Hematopoietic multipotent progenitor cell treated with erythropoietin and hydrocortisone succinate and interleukin-3 and kit ligand, for 6 days (in vitro differentiated cells): ENCODE measurements around the gene LUZP4.
"Not testable (repeated sequence)": the region's sequence is repeated elsewhere in the genome, so short reads cannot be mapped to it uniquely, and the experiment has no call there.

Source experiments
- DNase-seq: peaks from one replicate; pipeline ENCODE4 v3.0.0-alpha.2; 2015

The LUZP4 gene, protein sequence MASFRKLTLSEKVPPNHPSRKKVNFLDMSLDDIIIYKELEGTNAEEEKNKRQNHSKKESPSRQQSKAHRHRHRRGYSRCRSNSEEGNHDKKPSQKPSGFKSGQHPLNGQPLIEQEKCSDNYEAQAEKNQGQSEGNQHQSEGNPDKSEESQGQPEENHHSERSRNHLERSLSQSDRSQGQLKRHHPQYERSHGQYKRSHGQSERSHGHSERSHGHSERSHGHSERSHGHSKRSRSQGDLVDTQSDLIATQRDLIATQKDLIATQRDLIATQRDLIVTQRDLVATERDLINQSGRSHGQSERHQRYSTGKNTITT

GRCh38 chrX:115289465-115289864, at the start of gene LUZP4:
TSS of gene LUZP4 (plus strand) at chrX:115289715. CDS start at chrX:115289760, 45 bp downstream.
- DNase-seq: no peak

GRCh38 chrX:115251458-115252233, 37.9 kb upstream of the LUZP4 start:
- no peak for DNase-seq

- DNase-seq: no peak
Measured at GRCh38 chrX:115255003-115255402, 34.5 kb upstream of the LUZP4 start.

DNA sequence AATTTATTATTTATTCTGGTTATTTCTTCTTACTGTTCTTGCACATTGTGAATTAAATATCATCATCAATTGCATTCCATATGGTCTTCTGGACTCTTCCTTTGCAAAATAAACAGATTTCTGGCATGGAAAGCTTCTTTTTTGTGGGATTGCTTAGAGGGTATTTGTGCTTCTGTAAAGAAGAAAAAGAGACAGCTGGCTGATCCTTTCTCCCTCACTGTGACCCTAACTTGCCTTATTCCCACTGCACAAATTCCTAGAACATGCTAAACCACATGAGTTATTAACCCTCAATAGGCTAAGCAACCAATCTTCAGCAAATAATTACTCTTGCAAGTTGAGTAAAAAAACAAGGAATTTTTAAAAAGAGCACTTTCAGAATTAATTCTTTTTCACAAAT, 31.8 kb upstream of the LUZP4 start:
- no peak for DNase-seq

GRCh38 chrX:115259238-115259875, 30.2 kb upstream of the LUZP4 start:
- no peak for DNase-seq

DNA sequence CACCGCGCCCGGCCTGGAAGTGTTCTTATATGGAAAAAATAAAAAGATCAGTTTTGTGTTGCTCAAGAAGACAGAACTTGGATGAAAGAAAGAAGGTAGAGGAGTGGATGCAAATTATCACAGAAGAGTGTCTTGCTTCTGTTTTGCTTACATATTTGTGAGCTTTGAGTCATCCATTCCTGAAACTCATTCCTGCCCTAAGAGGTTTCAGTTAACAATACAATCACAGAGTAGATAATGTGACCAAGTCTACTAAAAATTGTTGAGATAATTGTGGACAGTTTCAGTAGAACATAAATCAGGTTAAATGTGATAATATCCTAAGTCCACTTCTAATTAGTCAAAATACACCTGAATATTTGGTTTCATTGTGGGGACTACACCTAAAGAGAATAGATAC, 29.2 kb upstream of the LUZP4 start:
- no peak for DNase-seq

DNA sequence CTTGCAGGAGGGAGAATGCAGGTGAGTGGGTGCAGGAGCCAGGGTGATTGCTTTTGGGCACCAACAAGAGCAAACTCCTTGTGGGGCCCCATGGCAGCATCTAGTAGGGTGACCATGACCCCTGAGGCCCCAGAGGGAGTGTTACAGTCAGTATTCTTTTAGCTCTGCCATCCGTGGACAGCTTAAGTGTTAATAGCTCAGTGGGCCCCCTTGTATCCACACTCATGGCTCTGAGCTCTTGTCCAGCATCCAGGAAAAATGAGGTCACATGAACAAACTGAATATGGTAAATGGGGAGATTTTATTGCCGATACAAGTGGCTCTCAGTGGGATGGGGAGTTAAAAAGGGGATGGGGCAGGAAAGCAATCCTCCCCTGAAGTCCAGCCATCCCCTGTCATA, 28.4 kb upstream of the LUZP4 start:
- DNase-seq: no peak

DNA sequence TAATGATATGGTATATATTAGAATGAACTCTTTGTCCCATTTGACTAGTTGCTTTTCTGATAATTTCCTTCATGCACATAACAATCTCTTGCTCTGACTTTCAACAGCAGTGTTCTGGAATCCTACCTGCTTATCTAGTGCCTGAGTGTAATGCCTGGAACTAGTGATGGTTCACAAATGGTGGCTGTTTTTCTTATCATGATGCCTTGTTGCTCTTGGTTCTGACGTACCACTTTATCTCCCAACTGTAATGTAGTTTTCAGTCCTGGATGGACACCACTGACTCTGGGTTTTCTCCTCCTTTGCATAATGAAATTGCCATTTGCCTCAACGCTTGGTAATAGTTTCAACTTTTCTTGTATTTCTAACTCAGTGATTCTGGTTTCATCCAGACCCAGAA, 25.5 kb upstream of the LUZP4 start:
- no peak for DNase-seq

DNA sequence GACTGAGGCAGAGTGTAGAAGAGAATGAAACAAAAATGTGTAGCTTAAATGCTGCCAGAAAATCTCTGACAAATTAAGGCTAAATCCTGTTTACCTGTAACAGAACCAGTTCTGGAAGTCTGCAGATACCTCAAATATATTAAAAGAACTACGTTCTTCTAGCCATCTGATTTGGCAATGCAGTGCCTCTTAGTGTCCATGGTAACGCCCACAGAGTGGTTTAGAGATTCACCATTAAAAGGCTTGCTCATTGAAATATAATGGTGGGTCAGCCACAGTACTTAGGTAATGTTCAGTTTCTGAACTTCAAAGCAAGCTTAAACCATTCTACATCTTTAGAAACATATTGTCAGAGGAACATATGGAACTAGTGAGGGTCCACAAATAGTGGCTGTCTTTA, 23.2 kb upstream of the LUZP4 start:
- no peak for DNase-seq

DNA sequence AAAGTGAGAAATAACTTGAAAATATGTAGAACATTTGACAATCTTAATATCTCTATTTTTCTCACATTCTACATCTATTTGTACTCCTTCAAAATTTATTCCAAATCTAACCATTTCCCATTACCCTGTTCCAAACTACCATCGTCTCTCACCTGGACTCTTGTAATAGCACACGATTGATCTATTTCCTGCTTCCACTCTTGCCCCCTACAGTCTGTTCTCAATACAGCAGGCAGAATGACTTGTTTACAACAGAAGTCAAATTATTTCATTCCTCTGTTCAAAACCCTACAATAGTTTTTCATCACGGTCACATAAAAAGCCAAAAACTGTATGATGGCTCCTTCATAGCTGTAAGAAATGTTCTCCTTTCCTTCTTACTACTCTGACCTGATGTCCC, 21.1 kb upstream of the LUZP4 start:
- DNase-seq: peak; percentile 3

DNA sequence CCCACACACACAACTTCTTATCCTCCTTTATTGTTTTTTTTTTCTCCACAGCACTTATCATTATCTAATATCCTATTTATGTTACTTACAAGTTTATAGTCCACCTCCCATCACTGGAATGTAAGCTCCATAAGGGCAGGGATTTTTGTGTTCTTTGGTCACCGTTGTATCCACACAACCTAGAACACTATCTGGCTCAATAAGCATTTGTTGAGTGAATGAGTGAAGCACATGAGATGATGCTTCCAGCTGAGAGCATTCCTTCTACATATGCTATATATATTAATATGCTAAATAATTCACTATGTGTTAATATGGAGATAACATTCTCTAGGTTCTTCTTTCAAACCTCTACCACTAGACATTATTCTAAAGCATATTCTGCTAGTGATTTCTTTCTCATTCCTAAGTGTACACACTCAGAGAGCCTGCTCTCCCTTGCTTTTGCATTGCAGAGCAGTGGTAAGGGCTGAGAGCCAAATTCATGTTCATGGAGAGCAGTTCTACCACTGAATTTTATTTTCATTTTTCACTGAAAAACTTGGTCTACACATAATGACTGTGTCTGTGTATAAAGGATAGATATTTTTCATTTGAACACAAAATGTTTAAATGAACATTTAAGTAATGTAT, 20.3 kb upstream of the LUZP4 start:
- no peak for DNase-seq

DNA sequence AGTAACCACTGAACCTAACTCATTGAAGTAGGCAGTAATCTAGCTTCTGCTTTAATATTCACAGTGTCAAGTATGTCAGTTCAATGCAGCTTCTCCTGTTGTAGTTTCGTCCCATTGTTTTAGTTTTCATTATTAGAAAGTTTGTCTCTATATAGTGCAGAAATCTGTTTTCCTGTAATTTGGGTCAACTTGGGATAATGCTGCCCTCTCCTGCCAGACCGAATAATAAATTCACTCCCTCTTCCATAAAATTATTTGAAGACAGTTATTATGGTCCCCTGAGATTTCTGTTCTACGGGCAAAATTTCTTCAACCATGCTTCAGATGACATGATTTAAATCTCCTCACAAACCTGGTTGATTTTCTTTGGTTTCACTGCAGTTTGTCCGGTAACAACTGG, 4.6 kb upstream of the LUZP4 start:
- no peak for DNase-seq

- DNase-seq: no peak
Measured at GRCh38 chrX:115297189-115297588, 7.7 kb downstream of the LUZP4 start.

DNA sequence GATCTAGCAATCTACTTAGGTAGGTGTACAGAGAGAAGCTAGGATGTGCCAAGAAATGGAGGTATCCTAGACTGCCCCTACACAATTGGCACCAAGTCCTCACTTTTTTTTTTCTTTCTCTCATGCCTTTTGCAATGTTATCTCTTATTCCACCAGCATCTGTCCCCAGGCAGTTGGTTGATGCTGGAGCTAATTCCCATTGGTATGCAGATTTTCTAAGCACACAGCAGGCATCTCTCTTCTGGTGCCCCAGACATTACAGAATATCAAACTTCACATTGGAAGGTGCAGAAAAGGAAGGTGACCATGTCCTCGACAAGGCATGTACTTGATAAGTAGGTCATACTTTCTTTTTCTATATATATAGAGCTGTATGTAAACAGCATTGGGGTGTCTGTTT, 21.6 kb downstream of the LUZP4 start:
- no peak for DNase-seq

GRCh38 chrX:115311601-115312001, 22.1 kb downstream of the LUZP4 start:
- DNase-seq: peak; percentile 7

- no peak for DNase-seq
Measured at GRCh38 chrX:115318139-115318538, 28.6 kb downstream of the LUZP4 start.

GRCh38 chrX:115322375-115322774, 32.9 kb downstream of the LUZP4 start:
- peak; percentile 24 for DNase-seq

GRCh38 chrX:115324194-115324593, 34.7 kb downstream of the LUZP4 start:
- DNase-seq: no peak

GRCh38 chrX:115329282-115329681, 39.8 kb downstream of the LUZP4 start:
- DNase-seq: not testable (repeated sequence)

DNA sequence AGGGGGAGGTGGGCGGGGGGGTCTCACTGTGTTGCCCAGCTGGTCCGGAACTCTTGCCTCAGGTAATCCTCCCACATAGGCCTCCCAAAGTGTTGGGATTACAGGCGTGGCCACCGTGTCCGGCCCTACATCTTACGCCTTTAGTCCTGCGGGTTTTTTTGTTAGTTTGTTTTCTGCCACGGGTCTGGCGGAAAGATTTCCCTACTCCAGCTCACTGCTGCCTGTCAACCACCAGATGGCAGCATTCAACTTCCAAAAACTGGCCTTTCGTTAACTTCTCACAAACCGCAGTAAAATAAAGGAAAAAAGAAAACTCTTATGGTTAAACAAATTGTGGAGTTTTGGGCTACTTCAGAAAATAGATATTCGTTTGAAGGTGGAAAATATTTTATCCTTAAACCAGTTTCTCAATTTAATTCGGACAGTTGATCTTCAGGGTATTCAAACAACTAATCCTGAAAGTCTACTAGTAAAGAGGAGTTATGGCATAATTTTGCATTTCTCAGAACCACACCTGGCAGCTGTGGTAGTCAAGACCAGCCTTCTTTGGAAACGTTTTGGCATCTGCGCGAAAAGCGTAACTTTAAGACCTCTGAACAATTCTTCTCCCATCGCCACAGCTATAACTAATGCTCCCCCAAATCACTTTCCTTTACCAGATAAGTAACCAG, 41.1 kb downstream of the LUZP4 start:
- peak; percentile 64 for DNase-seq

- no peak for DNase-seq
Measured at GRCh38 chrX:115332832-115333231, 43.3 kb downstream of the LUZP4 start.

DNA sequence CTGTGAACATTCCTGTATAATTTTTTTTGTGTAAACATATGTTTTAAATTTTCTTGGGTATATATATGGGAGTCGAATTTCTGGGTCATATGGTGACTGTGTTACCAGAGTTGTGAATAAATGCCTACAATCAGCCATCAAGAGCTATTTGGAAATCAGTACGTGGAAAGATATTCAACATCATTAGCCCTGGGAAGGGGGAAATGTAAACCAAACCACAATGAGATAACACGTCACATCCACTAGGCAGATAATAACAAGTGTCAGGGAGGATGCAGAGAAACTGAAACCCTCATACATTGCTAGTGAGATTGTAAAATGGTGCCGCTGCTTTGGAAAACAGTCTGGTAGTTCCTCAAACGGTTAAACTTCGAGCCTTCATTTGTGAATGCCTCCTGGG, 43.9 kb downstream of the LUZP4 start:
- DNase-seq: peak; percentile 6
